ENCODE data around the gene SLC35F3.

SLC35F3 gene

DNA sequence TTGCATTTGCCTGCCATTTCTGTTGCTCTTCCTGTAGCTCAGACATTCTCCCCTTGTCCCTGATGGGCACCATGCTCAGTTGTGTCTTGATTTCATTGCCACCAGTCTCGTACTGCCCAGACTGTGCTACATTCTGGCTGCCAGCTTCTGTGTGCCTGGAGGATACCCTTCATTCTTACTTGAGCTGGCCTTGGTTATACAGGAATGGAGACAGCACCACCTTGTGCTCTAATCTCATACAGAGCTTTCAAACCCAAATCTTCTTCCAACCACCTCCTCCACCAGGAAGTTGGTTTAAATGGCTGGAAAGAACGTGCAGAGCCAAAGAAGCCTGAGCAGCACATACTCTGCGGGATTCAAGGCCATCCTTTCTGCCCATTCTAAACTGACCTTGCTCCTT lies 165.3 kb downstream of the SLC35F3 start:
- H3K4me1 ChIP-seq (ENCODE audit: control insufficient read depth, insufficient read depth, low read length), result no peaks in the 10 kb centered on the region
- no peak overlapping the region for H3K4me3 ChIP-seq (ENCODE audit: low read length in 2 of 2)
- H3K9ac ChIP-seq (ENCODE audit: low read length in 2 of 2), result no peak overlapping the region
- H3K36me3 ChIP-seq (ENCODE audit: control insufficient read depth in 2 of 2, insufficient read depth in 2 of 2, low read length in 2 of 2), result no peaks in the 10 kb centered on the region
- H3K9me3 ChIP-seq (ENCODE audit: control insufficient read depth in 2 of 2, low read length in 2 of 2), result no peaks in the 10 kb centered on the region
- H3K27ac ChIP-seq (ENCODE audit: low read length), result no peak overlapping the region
- H3K27me3 ChIP-seq (ENCODE audit: control insufficient read depth in 1 of 2, insufficient read depth in 2 of 2, low read length in 2 of 2), result peaks cover 0 to 2% of the 10 kb centered on the region in 2 donors

DNA sequence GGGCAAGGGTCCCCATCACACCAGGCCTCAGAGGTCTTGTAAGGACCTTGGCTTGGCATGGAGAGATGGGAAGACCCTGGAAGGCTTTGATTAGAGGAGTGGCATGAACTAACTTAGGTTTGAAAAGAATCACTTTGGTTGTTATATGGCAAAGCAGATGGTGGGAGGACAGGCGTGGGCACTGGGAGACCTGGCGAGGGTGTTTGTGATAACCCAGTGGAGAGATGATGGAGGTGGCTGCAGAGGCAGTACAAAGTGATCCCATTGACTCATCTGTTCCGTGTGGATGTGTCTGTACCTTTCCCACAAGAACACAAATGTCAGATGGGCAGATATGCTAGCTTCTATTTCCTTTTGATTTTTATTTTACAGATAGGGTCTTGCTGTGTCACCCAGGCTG lies 168.3 kb downstream of the SLC35F3 start:
- Histone ChIP-seq H3K9me3 (ENCODE audit: control insufficient read depth in 2 of 2, low read length in 2 of 2) (no peaks in the 10 kb centered on the region), H3K4me1 (ENCODE audit: control insufficient read depth, insufficient read depth, low read length) (no peaks in the 10 kb centered on the region), H3K4me3 (ENCODE audit: low read length in 2 of 2) (no peak overlapping the region), H3K27me3 (ENCODE audit: control insufficient read depth in 1 of 2, insufficient read depth in 2 of 2, low read length in 2 of 2) (peaks cover 0 to 2% of the 10 kb centered on the region in 2 donors), H3K9ac (ENCODE audit: low read length in 2 of 2) (no peak overlapping the region), H3K36me3 (ENCODE audit: control insufficient read depth in 2 of 2, insufficient read depth in 2 of 2, low read length in 2 of 2) (no peaks in the 10 kb centered on the region), H3K27ac (ENCODE audit: low read length) (no peak overlapping the region)

DNA sequence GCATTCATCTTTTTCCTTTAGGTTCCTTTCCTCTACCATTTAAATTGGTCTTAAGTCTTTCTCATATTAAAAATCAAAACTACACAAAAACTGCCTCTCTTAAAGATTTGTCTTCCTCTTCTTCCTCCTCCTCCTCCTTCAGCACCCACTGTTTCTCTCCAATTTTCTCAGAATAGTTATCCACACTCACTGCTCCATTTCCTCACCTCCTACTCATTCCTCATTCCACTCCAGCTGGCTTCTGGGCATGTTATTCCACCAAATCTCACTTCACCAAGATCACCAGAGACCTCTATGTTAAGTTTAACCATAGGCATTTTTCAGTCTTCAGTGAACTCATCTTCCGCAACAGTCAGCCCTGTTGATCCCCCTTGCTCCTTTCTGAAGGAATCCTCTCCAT lies 173.7 kb downstream of the SLC35F3 start:
- H3K27me3 ChIP-seq (ENCODE audit: control insufficient read depth in 1 of 2, insufficient read depth in 2 of 2, low read length in 2 of 2), result no peaks in the 10 kb centered on the region
- H3K27ac ChIP-seq (ENCODE audit: low read length), result no peak overlapping the region
- no peaks in the 10 kb centered on the region for H3K9me3 ChIP-seq (ENCODE audit: control insufficient read depth in 2 of 2, low read length in 2 of 2)
- no peaks in the 10 kb centered on the region for H3K4me1 ChIP-seq (ENCODE audit: control insufficient read depth, insufficient read depth, low read length)
- no peak overlapping the region for H3K4me3 ChIP-seq (ENCODE audit: low read length in 2 of 2)
- H3K9ac ChIP-seq (ENCODE audit: low read length in 2 of 2), result no peak overlapping the region
- no peaks in the 10 kb centered on the region for H3K36me3 ChIP-seq (ENCODE audit: control insufficient read depth in 2 of 2, insufficient read depth in 2 of 2, low read length in 2 of 2)

DNA sequence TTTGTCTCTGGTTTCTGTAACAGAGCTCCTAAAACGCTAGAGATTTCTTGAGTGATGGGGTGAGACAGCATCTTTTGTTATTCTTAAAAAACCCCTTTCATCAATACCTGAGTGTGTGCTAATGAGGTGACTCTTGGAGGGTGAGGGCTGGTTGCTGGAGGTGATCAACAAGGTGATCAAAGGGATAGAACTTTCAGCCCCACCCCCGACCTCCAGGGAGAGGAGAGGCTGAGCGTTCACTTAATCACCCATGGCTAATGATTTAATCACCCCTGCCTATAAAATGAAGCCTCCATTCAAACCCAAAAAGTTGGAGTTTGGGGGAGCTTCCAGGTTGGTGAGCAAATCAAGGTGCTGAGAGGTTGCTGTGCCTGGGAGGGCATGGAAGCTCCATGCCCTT lies 175.4 kb downstream of the SLC35F3 start:
- Histone ChIP-seq H3K36me3 (ENCODE audit: control insufficient read depth in 2 of 2, insufficient read depth in 2 of 2, low read length in 2 of 2) (no peaks in the 10 kb centered on the region), H3K4me3 (ENCODE audit: low read length in 2 of 2) (no peak overlapping the region), H3K9me3 (ENCODE audit: control insufficient read depth in 2 of 2, low read length in 2 of 2) (no peaks in the 10 kb centered on the region), H3K4me1 (ENCODE audit: control insufficient read depth, insufficient read depth, low read length) (no peaks in the 10 kb centered on the region), H3K27ac (ENCODE audit: low read length) (no peak overlapping the region), H3K27me3 (ENCODE audit: control insufficient read depth in 1 of 2, insufficient read depth in 2 of 2, low read length in 2 of 2) (peaks cover 0 to 2% of the 10 kb centered on the region in 2 donors), H3K9ac (ENCODE audit: low read length in 2 of 2) (no peak overlapping the region)

DNA sequence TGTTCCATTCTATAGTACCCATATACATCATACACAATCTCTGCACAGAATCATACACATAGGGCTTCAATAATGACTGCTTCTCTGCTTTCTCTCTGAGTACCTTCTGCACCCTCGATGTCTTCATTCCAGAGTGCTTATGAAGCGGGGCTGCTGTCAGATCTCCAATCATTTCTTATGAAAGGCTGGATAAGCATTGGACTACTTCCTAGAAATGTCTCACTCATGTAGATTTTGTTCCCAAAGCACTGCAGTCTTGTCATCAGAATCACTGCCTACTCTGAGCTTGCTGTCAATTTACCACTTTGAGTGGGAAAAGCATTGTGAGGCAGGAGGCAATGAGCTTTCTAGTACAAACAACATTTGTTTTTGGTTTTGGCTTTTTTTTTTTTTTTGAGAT lies 179.0 kb downstream of the SLC35F3 start:
- Histone ChIP-seq H3K27me3 (ENCODE audit: control insufficient read depth in 1 of 2, insufficient read depth in 2 of 2, low read length in 2 of 2) (peaks cover 0 to 4% of the 10 kb centered on the region in 2 donors), H3K4me1 (ENCODE audit: control insufficient read depth, insufficient read depth, low read length) (no peaks in the 10 kb centered on the region), H3K36me3 (ENCODE audit: control insufficient read depth in 2 of 2, insufficient read depth in 2 of 2, low read length in 2 of 2) (no peaks in the 10 kb centered on the region), H3K27ac (ENCODE audit: low read length) (no peak overlapping the region), H3K9ac (ENCODE audit: low read length in 2 of 2) (no peak overlapping the region), H3K9me3 (ENCODE audit: control insufficient read depth in 2 of 2, low read length in 2 of 2) (no peaks in the 10 kb centered on the region), H3K4me3 (ENCODE audit: low read length in 2 of 2) (no peak overlapping the region)

DNA sequence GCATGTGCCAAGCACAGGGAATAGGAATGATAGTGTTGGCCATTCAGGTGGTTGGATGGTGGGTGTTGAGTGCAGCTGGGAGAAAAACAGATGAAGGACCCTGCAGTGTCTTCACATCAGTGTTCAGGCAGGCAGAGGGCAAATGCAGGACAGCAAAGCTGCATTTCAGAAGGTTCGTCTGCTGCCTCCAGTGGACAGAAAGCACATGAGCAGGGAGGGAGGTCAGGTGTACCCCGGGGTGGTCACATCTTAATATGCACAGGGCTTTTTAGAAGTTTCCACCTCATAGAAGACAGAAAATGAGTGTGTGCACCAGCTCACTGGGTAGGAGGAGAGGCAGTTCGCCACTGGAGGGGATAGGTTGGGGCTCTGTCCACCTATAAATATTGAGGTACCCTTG lies 184.9 kb downstream of the SLC35F3 start:
- H3K27me3 ChIP-seq (ENCODE audit: control insufficient read depth in 1 of 2, insufficient read depth in 2 of 2, low read length in 2 of 2), result peaks cover 3 to 5% of the 10 kb centered on the region in 2 donors
- peaks cover 4% of the 10 kb centered on the region for H3K4me1 ChIP-seq (ENCODE audit: control insufficient read depth, insufficient read depth, low read length)
- H3K9me3 ChIP-seq (ENCODE audit: control insufficient read depth in 2 of 2, low read length in 2 of 2), result peaks cover 0 to 6% of the 10 kb centered on the region in 2 donors
- no peak overlapping the region for H3K27ac ChIP-seq (ENCODE audit: low read length)
- H3K36me3 ChIP-seq (ENCODE audit: control insufficient read depth in 2 of 2, insufficient read depth in 2 of 2, low read length in 2 of 2), result no peaks in the 10 kb centered on the region
- H3K4me3 ChIP-seq (ENCODE audit: low read length in 2 of 2), result no peak overlapping the region
- no peak overlapping the region for H3K9ac ChIP-seq (ENCODE audit: low read length in 2 of 2)

DNA sequence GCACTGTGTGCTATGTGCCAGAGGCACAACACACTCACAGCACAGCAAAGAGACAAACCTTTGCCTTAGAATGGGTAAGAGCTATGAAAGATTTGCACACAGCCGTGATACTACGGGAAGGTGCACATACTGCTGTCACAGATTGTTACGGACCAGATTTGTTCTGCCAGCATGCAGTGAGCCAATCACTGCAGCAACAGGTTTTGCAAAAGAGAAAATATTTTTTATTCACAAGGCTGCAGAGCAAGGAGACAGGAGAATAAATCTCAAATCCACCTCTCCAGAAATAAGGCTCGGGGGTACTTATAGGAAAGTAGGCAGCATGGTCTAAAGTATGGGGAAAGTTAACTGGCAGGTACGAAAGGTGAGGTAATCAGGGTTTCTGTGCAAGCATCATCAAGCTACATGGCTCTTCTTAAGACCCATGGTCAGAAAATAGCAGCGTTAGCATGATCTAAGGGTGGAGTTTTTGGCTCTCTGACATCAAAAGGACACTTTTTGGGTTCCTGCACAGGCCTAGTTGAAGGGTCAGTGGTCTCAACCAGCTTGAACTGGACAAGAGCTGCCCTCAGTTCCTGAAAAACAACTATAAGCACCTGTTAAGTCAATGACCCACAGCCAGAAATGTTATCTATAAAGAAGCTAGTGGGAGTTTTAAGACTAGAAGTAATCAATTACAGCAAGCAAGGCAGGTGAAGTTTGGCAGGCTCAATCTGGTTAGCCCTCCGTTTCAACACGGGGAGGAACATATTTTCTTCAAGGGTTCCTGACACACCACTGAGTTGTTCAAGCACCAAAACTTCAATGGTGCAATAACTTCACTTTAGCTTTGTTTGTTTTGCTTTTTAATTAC lies 186.0 kb downstream of the SLC35F3 start:
- Histone ChIP-seq H3K27me3 (ENCODE audit: control insufficient read depth in 1 of 2, insufficient read depth in 2 of 2, low read length in 2 of 2) (peaks cover 3 to 5% of the 10 kb centered on the region in 2 donors), H3K27ac (ENCODE audit: low read length) (no peak overlapping the region), H3K36me3 (ENCODE audit: control insufficient read depth in 2 of 2, insufficient read depth in 2 of 2, low read length in 2 of 2) (no peaks in the 10 kb centered on the region), H3K9ac (ENCODE audit: low read length in 2 of 2) (no peak overlapping the region), H3K4me3 (ENCODE audit: low read length in 2 of 2) (no peak overlapping the region), H3K9me3 (ENCODE audit: control insufficient read depth in 2 of 2, low read length in 2 of 2) (peaks cover 0 to 6% of the 10 kb centered on the region in 2 donors), H3K4me1 (ENCODE audit: control insufficient read depth, insufficient read depth, low read length) (peaks cover 6% of the 10 kb centered on the region)

DNA sequence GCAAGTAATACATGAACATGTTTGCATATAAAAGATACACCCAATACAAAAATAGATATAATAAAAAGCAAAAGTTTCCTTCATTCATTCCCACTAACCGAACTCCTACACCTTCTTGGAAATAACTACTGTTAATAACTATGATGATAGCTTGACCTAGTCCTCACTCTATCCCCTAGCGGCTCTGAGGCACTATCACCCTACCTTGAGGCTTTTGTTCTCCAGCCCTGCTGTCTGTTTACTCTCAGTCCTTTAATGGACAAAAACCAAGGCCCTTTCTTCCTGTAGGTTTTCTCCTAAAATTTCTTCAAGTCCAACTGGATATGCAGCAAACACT lies 186.6 kb downstream of the SLC35F3 start:
- Histone ChIP-seq H3K4me3 (ENCODE audit: low read length in 2 of 2) (no peak overlapping the region), H3K36me3 (ENCODE audit: control insufficient read depth in 2 of 2, insufficient read depth in 2 of 2, low read length in 2 of 2) (no peaks in the 10 kb centered on the region), H3K27ac (ENCODE audit: low read length) (no peak overlapping the region), H3K9ac (ENCODE audit: low read length in 2 of 2) (no peak overlapping the region), H3K27me3 (ENCODE audit: control insufficient read depth in 1 of 2, insufficient read depth in 2 of 2, low read length in 2 of 2) (peaks cover 3 to 5% of the 10 kb centered on the region in 2 donors), H3K4me1 (ENCODE audit: control insufficient read depth, insufficient read depth, low read length) (peaks cover 6% of the 10 kb centered on the region), H3K9me3 (ENCODE audit: control insufficient read depth in 2 of 2, low read length in 2 of 2) (peaks cover 0 to 6% of the 10 kb centered on the region in 2 donors)

DNA sequence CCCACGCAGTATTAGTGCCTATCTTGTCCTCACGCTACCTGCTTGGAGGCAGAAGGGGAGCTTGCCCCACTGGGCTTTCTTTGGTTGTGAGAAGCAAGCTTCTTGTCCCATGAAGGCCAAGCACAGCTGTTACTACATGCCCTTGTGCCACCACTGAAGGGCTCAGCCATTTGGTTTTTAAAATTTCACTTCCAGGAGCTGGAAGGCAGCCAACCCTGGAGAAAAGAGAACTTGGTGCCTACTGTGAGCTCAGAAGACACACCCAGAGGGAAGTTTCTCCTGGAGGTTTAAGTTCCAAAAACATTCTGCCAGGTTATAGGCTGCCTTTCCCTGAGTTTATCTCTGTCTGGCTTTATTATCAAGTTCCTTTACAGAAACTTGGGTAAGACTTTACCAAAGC lies 187.4 kb downstream of the SLC35F3 start:
- peaks cover 0 to 6% of the 10 kb centered on the region in 2 donors for H3K9me3 ChIP-seq (ENCODE audit: control insufficient read depth in 2 of 2, low read length in 2 of 2)
- H3K4me3 ChIP-seq (ENCODE audit: low read length in 2 of 2), result no peak overlapping the region
- peaks cover 6% of the 10 kb centered on the region for H3K4me1 ChIP-seq (ENCODE audit: control insufficient read depth, insufficient read depth, low read length)
- H3K36me3 ChIP-seq (ENCODE audit: control insufficient read depth in 2 of 2, insufficient read depth in 2 of 2, low read length in 2 of 2), result no peaks in the 10 kb centered on the region
- no peak overlapping the region for H3K27ac ChIP-seq (ENCODE audit: low read length)
- H3K27me3 ChIP-seq (ENCODE audit: control insufficient read depth in 1 of 2, insufficient read depth in 2 of 2, low read length in 2 of 2), result peaks cover 5 to 7% of the 10 kb centered on the region in 2 donors
- H3K9ac ChIP-seq (ENCODE audit: low read length in 2 of 2), result no peak overlapping the region

DNA sequence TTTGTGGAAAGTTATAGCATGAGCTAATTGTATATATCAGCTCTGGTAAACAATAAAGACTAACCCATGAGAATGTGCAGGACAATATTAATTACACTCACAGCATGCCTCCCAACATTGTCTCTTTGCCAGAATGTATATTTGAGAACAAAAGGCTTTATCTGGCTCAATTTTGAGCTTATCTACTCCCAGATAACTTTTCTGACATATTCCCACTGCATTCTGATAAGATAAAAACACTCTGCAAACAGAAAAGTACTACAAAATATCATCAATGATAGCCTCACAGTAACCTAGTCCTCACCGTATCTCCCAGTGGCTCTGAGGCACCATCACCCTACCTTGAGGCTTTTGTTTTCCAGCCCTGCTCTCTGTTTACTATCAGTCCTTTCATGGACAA lies 188.6 kb downstream of the SLC35F3 start:
- no peak overlapping the region for H3K27ac ChIP-seq (ENCODE audit: low read length)
- H3K9ac ChIP-seq (ENCODE audit: low read length in 2 of 2), result no peak overlapping the region
- peaks cover 0 to 6% of the 10 kb centered on the region in 2 donors for H3K9me3 ChIP-seq (ENCODE audit: control insufficient read depth in 2 of 2, low read length in 2 of 2)
- H3K36me3 ChIP-seq (ENCODE audit: control insufficient read depth in 2 of 2, insufficient read depth in 2 of 2, low read length in 2 of 2), result no peaks in the 10 kb centered on the region
- H3K27me3 ChIP-seq (ENCODE audit: control insufficient read depth in 1 of 2, insufficient read depth in 2 of 2, low read length in 2 of 2), result peaks cover 5 to 7% of the 10 kb centered on the region in 2 donors
- no peak overlapping the region for H3K4me3 ChIP-seq (ENCODE audit: low read length in 2 of 2)
- H3K4me1 ChIP-seq (ENCODE audit: control insufficient read depth, insufficient read depth, low read length), result peaks cover 6% of the 10 kb centered on the region

DNA sequence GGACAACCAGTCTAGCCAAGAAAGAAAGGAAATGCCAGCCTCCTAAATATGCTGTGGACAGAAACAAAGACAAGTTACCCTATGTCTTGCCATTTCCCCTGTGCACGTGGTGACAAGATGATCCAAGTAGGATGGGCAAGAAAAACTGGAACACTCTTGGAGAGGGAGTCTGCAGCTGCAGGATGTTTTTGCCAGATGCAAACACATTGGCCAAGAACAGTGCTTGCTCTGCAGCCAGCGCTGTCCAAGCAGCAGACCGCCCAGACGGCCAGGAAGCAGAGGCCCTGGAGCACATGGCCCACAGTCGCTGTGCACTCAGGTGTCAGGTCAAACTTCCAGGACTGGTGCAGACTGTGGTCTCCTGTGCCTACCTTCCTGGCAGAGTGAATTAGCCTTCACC lies 189.3 kb downstream of the SLC35F3 start:
- Histone ChIP-seq H3K4me3 (ENCODE audit: low read length in 2 of 2) (no peak overlapping the region), H3K9me3 (ENCODE audit: control insufficient read depth in 2 of 2, low read length in 2 of 2) (peaks cover 0 to 6% of the 10 kb centered on the region in 2 donors), H3K27me3 (ENCODE audit: control insufficient read depth in 1 of 2, insufficient read depth in 2 of 2, low read length in 2 of 2) (peaks cover 7 to 8% of the 10 kb centered on the region in 2 donors), H3K27ac (ENCODE audit: low read length) (no peak overlapping the region), H3K36me3 (ENCODE audit: control insufficient read depth in 2 of 2, insufficient read depth in 2 of 2, low read length in 2 of 2) (no peaks in the 10 kb centered on the region), H3K4me1 (ENCODE audit: control insufficient read depth, insufficient read depth, low read length) (peaks cover 6% of the 10 kb centered on the region), H3K9ac (ENCODE audit: low read length in 2 of 2) (no peak overlapping the region)

Measured in stomach smooth muscle (tissue), 2 donors.